Skeletal muscle satellite cell (primary cell): Measurements from ENCODE around the gene FSCN2.

Experiments
- H3K27me3 ChIP-seq: 2 replicates; pipeline ENCODE4 v1.7.0; 2013; ENCODE audit warnings: low read length; ENCODE audit not compliant: control insufficient read depth, insufficient read depth
- H3K36me3 ChIP-seq: 2 replicates; pipeline ENCODE4 v1.7.0; 2013; ENCODE audit warnings: mild to moderate bottlenecking, control low read depth, low read length; ENCODE audit not compliant: insufficient read depth
- H3K4me1 ChIP-seq: 2 replicates; pipeline ENCODE4 v1.7.0; 2013; ENCODE audit warnings: low read length; ENCODE audit not compliant: control insufficient read depth, insufficient read depth
- H3K4me2 ChIP-seq: 2 replicates; pipeline ENCODE4 v1.7.0; 2013; ENCODE audit warnings: mild to moderate bottlenecking, low read length
- H3K4me3 ChIP-seq: 2 replicates; pipeline ENCODE4 v1.7.0; 2013; ENCODE audit warnings: low read length
- H3K9ac ChIP-seq: 2 replicates; pipeline ENCODE4 v1.7.0; 2013; ENCODE audit warnings: mild to moderate bottlenecking, low read depth, low read length, moderate library complexity
- H3K9me3 ChIP-seq: replicated peaks from 2 replicates; pipeline ENCODE4 v1.7.0; 2013; ENCODE audit warnings: mild to moderate bottlenecking, control low read depth, low read length

Gene FSCN2

DNA sequence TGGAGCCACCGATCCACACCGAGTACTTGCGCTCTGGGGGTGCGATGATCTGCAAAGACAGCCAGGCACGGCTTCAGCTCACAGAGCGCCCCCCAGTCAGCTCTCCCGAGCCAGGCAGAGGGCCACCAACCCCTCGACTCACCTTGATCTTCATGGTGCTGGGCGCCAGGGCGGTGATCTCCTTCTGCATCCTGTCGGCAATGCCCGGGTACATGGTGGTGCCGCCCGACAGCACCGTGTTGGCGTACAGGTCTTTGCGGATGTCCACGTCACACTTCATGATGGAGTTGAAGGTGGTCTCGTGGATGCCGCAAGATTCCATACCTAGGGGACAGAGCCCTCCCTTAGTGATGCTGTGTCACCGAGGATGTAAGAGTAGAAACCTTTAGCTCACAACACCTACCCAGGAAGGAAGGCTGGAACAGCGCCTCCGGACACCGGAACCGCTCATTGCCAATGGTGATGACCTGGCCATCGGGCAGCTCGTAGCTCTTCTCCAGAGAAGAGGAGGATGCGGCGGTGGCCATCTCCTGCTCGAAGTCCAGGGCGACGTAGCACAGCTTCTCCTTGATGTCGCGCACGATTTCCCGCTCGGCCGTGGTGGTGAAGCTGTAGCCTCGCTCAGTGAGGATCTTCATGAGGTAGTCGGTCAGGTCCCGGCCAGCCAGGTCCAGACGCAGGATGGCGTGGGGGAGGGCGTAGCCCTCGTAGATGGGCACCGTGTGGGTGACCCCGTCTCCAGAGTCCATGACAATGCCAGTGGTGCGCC is 17.2 kb upstream of the FSCN2 start:
- Histone ChIP-seq H3K4me2 (peak overlapping the region; percentile 93), H3K9me3 (no peaks in the 10 kb centered on the region), H3K36me3 (peaks cover 39% of the 10 kb centered on the region), H3K9ac (peak overlapping the region; percentile 95), H3K4me1 (peaks cover 20% of the 10 kb centered on the region), H3K4me3 (peak overlapping the region; percentile 91), H3K27me3 (no peaks in the 10 kb centered on the region)

DNA sequence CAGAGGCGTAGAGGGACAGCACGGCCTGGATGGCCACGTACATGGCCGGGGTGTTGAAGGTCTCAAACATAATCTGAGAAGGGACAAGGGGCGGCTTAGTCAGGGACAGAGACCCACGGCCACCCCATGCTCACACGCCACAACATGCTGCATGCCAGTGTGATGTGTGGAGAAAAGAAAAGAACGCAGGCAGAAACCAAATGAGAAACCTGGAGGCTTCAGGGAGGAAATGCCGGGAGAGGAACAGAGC is 16.7 kb upstream of the FSCN2 start:
- H3K4me2 ChIP-seq: peak overlapping the region; percentile 93
- peak overlapping the region; percentile 91 for H3K4me3 ChIP-seq
- H3K9me3 ChIP-seq: no peaks in the 10 kb centered on the region
- peaks cover 25% of the 10 kb centered on the region for H3K4me1 ChIP-seq
- no peaks in the 10 kb centered on the region for H3K27me3 ChIP-seq
- H3K9ac ChIP-seq: peak overlapping the region; percentile 95
- peaks cover 42% of the 10 kb centered on the region for H3K36me3 ChIP-seq

DNA sequence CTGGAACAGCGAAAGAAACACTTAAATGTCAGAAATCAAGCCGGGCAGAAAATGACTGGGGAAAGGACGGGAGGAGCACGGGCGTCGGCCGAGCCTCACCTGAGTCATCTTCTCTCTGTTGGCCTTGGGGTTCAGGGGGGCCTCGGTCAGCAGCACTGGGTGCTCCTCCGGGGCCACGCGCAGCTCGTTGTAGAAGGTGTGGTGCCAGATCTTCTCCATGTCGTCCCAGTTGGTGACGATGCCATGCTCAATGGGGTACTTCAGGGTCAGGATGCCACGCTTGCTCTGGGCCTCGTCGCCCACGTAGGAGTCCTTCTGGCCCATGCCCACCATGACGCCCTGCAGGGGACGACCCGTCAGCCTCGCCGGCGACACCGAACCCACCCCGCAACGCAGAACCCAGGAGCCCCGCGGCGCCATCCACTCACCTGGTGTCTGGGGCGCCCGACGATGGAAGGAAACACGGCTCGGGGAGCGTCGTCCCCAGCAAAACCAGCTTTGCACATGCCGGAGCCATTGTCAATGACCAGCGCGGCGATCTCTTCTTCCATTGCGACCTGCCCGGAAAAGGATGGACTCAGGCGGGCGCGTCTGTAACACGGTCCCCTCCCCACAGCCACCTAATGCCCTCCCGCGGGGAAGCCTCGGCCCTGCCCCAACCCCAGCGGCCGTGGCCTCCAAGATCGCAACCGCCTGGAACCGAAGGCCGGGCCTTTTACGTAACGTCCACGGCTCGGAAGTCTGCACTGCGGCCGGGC is 16.2 kb upstream of the FSCN2 start:
- Histone ChIP-seq H3K4me3 (peak overlapping the region; percentile 91), H3K4me1 (peaks cover 30% of the 10 kb centered on the region), H3K4me2 (peak overlapping the region; percentile 93)

GRCh38 chr17:81512562-81513371 is 15.4 kb upstream of the FSCN2 start, which contains the start of gene ACTG1:
TSS of gene ACTG1 (minus strand) at chr17:81512799. CDS start at chr17:81512354, 445 bp downstream.
- Histone ChIP-seq H3K36me3 (peaks cover 44% of the 10 kb centered on the region), H3K4me1 (peaks cover 36% of the 10 kb centered on the region), H3K9ac (peak within 1 kb of the TSS; percentile 96), H3K9me3 (no peaks in the 10 kb centered on the region), H3K4me3 (peak within 1 kb of the TSS; percentile 91), H3K27me3 (no peaks in the 10 kb centered on the region), H3K4me2 (peak within 1 kb of the TSS; percentile 98)

More for the DNA sequence above, 16.2 kb upstream of the FSCN2 start:
- H3K9ac ChIP-seq: peak overlapping the region; percentile 95
- H3K36me3 ChIP-seq: peaks cover 43% of the 10 kb centered on the region
- no peaks in the 10 kb centered on the region for H3K27me3 ChIP-seq
- H3K9me3 ChIP-seq: no peaks in the 10 kb centered on the region

GRCh38 chr17:81513372-81513752 is 14.8 kb upstream of the FSCN2 start:
- peak overlapping the region; percentile 79 for H3K4me3 ChIP-seq
- peak overlapping the region; percentile 96 for H3K9ac ChIP-seq

GRCh38 chr17:81513753-81514488 is 14.3 kb upstream of the FSCN2 start:
- peaks cover 48% of the 10 kb centered on the region for H3K4me1 ChIP-seq
- no peaks in the 10 kb centered on the region for H3K27me3 ChIP-seq
- peak overlapping the region; percentile 98 for H3K4me2 ChIP-seq
- H3K9ac ChIP-seq: peak overlapping the region; percentile 96
- peaks cover 41% of the 10 kb centered on the region for H3K36me3 ChIP-seq
- peak overlapping the region; percentile 79 for H3K4me3 ChIP-seq
- no peaks in the 10 kb centered on the region for H3K9me3 ChIP-seq

More at GRCh38 chr17:81513372-81513752, 14.8 kb upstream of the FSCN2 start:
- Histone ChIP-seq H3K27me3 (no peaks in the 10 kb centered on the region), H3K36me3 (peaks cover 46% of the 10 kb centered on the region), H3K4me1 (peaks cover 42% of the 10 kb centered on the region), H3K4me2 (peak overlapping the region; percentile 98), H3K9me3 (no peaks in the 10 kb centered on the region)

DNA sequence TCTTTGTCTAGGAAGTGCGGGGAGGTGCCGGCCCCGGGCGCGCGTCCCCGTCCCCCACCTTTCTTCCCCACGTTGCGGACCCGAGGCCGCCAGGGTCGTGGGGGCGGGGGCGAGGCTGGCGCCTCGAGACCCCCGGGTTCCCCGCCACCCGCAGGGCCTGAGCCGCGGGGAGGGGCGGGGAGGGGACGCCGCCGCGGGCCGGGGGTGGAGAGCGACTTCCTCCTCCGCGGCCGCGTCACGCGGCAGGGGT is 13.8 kb upstream of the FSCN2 start:
- H3K9ac ChIP-seq: peak overlapping the region; percentile 96
- H3K9me3 ChIP-seq: no peaks in the 10 kb centered on the region
- peaks cover 48% of the 10 kb centered on the region for H3K4me1 ChIP-seq
- H3K4me2 ChIP-seq: peak overlapping the region; percentile 98
- H3K27me3 ChIP-seq: no peaks in the 10 kb centered on the region
- peaks cover 36% of the 10 kb centered on the region for H3K36me3 ChIP-seq
- peak overlapping the region; percentile 79 for H3K4me3 ChIP-seq

DNA sequence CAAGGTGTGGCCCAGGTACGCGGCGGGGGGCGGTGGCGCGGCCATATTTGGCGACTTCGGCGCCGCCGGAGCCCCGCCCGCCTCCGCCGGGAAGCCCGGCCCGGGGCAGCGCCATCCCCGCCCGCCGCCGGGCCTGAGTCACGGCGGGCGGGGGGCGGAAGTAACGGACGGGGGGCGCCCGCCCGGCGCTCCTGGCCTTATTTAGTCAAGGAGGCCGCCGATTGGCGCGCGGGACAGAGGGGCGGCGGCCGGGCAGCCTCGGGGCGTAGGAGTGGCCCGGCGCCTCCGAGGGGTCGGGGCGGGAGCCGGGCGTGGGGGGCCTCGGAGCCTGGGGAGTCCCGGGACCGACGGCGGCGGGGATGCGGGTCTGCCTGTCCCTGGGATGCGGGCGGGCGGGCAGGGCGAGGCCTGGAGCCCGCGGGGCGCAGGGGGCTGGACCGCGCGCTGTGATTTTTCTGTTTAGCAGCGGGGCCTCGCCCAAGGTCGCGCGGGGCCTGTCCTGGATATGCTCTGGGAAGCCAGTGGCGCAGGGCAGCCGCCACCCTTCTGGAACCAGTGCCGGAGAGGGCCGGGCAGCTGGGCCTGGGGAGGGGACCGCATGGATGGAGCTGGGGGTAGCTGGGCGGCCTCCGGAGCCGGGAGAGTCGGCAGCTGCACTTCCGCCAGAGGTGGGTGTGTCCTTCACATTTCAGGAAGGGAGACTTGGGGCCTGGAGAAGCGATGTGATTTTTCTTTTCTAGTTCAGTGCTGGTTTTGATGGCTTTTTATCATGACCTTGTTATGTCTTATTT is 13.2 kb upstream of the FSCN2 start:
- Histone ChIP-seq H3K4me1 (peaks cover 52% of the 10 kb centered on the region), H3K36me3 (peaks cover 30% of the 10 kb centered on the region), H3K27me3 (no peaks in the 10 kb centered on the region), H3K4me2 (peak overlapping the region; percentile 98), H3K9me3 (no peaks in the 10 kb centered on the region), H3K9ac (peak overlapping the region; percentile 96), H3K4me3 (peak overlapping the region; percentile 79)

GRCh38 chr17:81515530-81516041 is 12.6 kb upstream of the FSCN2 start:
- Histone ChIP-seq H3K9me3 (no peaks in the 10 kb centered on the region), H3K36me3 (peaks cover 24% of the 10 kb centered on the region), H3K9ac (peak overlapping the region; percentile 96), H3K4me1 (peaks cover 52% of the 10 kb centered on the region), H3K27me3 (no peaks in the 10 kb centered on the region), H3K4me2 (peak overlapping the region; percentile 98), H3K4me3 (peak overlapping the region; percentile 79)

DNA sequence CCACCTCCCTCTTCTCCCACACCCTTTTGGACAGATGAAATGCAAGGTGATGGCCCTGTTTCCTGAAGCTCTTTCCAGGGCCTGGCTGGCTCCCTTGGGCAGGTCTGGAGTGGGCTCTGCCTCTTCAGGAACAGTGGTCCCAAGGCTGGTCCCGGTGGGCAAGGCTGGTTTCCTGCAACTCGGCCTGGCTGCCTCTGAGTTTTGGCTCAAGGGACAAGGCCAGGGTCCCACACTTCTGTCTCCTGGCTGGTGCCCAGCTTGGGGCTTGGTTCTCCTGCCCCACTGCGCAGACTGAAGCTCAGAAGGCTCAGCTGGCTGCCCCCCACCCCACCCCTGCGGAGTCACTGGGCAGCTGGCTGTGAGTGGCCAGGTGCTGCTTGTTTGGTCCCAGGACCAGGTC is 11.7 kb upstream of the FSCN2 start:
- Histone ChIP-seq H3K36me3 (peaks cover 15% of the 10 kb centered on the region), H3K9ac (peak overlapping the region; percentile 96), H3K4me1 (peaks cover 52% of the 10 kb centered on the region), H3K9me3 (no peaks in the 10 kb centered on the region), H3K27me3 (no peaks in the 10 kb centered on the region), H3K4me3 (peak overlapping the region; percentile 79), H3K4me2 (peak overlapping the region; percentile 98)
